ENCODE measurements around the gene LY86.

Gene LY86

DNA sequence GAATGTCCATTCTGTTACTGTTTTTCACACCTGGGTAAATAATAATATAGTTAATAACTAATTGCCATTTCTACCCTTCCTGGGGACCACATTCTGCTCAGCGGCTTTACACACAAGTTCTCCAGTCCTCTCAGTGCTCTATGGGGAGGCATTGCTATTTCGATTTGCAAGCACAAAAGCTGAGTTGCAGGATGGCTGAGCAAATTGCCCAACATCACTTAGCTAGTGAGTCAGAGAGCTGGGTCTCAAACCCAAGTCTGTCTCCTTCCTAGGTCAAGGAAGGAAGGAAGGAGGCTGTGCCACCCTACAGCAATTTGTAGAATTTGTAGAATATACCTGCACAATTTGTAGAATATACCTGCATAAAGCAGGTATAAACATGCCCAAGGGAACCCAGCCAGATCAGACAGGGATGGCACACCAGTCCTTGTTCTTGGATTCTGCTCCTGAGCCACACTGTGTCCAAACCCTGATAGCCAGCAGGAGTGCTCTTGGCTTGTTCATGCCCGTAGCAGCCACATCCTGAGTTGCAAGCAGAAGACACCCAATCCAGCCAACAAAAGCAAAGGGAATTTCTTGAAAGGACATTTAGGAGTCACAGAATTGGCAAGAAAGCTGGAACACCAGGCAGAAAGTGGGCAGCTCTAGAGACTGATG is 56.9 kb downstream of the LY86 start:
- DNase-seq (ENCODE audit: low read depth in 1 of 2, low spot score in 1 of 2), result no peak
- in situ Hi-C loops (cut with HindIII; ENCODE audit: low pct_unique_long_range_greater_than_20kb, low sequenced_read_pairs), result no loop called here
- TF ChIP-seq JUND (IDR thresholded peaks at IDR 0.05; ENCODE audit: low read depth), result no peak

DNA sequence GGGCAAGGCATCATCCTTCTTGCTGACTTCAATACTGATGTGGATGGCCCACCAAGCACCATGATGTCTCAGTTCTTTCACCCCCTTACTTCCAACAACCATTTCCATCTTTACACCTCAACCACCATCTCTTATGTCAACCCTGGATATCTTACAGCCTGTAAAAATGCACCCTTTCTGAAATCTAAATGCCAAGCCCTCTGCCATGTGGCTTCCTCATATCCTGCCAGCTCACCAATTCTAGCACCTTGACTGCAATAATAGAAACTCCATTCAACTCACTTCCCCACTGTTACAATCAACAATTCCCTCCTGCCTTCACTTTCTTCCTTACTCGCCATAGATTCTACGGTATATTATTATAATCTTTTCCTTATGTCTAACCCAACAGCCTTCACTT is 57.9 kb downstream of the LY86 start:
- TF ChIP-seq JUND (IDR thresholded peaks at IDR 0.05; ENCODE audit: low read depth), result no peak
- in situ Hi-C loops (cut with HindIII; ENCODE audit: low pct_unique_long_range_greater_than_20kb, low sequenced_read_pairs), result no loop called here
- no peak for DNase-seq (ENCODE audit: low read depth in 1 of 2, low spot score in 1 of 2)

DNA sequence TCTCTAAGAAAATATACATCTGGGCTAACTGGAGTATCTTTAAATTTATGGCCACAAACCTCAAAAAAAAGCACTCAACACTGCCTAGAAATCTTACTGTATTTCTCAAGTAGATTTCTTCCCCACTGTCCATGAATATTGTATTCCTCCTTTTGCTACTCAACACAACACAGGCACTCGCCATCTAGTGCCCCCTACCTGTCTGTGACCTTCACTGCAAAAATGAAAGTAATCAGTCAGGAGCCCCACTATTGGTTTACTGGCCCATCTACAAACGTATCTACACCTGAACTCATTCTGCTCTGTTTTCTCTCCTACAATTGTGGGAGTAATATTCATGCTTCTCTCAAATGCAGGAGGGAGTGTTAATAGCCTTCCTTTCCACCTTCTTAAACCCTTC is 58.3 kb downstream of the LY86 start:
- DNase-seq (ENCODE audit: low read depth in 1 of 2, low spot score in 1 of 2), result no peak
- no peak for TF ChIP-seq JUND (IDR thresholded peaks at IDR 0.05; ENCODE audit: low read depth)
- in situ Hi-C loops (cut with HindIII; ENCODE audit: low pct_unique_long_range_greater_than_20kb, low sequenced_read_pairs), result no loop called here

DNA sequence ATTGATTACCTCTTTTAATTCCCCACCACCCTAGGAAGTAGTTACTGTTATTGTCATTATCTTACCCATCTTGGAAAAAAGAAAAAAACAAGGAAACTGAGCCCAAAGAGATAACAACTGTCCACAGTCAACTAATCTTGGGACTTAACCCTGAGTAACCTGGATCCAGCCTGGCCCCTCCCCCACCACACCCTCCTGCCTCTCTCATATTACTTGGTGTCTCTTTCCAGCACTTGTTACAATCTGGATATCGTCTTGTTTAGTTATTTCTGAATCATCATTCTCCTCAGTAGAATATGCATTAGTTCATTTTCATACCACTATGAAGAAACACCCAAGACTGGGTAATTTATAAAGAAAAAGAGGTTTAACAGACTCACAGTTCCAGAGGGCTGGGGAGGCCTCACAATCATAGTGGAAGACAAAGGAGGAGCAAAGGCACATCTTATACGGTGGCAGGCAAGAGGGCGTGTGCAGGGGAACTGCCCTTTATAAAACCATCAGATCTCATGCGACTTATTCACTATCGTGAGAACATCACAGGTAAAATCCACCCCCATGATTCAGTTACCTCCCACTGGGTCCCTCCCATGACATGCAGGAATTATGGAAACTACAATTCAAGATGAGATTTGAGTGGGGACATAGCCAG is 60.3 kb downstream of the LY86 start:
- in situ Hi-C loops (cut with HindIII; ENCODE audit: low pct_unique_long_range_greater_than_20kb, low sequenced_read_pairs), result no loop called here
- no peak for TF ChIP-seq JUND (IDR thresholded peaks at IDR 0.05; ENCODE audit: low read depth)
- no peak for DNase-seq (ENCODE audit: low read depth in 1 of 2, low spot score in 1 of 2)

DNA sequence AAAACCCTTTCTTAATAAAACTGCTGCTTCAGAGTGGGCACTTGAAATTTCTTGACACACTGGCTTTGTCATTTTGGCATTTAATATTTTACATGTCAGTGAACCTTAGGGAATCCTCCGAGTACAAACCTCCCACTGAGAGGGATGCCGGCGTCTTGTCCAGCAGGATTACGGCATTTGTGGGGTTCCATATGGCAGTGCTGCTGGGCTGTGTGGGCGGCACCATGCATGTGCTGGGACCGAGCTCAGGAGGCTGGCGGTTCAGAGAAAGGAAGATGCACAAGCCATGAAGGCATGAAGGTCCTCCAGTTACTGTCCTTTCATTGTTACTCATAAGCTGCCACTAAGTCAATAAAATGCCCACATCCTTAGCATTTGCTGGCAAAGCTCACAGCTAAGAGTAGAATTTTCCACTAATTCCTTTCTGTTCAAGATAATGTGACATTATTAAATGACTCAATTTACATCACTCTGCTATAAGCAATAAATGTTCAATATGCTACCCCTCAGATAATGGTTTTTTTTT is 61.4 kb downstream of the LY86 start:
- TF ChIP-seq JUND (IDR thresholded peaks at IDR 0.05; ENCODE audit: low read depth), result no peak
- no peak for DNase-seq (ENCODE audit: low read depth in 1 of 2, low spot score in 1 of 2)
- in situ Hi-C loops (cut with HindIII; ENCODE audit: low pct_unique_long_range_greater_than_20kb, low sequenced_read_pairs), result no loop called here

DNA sequence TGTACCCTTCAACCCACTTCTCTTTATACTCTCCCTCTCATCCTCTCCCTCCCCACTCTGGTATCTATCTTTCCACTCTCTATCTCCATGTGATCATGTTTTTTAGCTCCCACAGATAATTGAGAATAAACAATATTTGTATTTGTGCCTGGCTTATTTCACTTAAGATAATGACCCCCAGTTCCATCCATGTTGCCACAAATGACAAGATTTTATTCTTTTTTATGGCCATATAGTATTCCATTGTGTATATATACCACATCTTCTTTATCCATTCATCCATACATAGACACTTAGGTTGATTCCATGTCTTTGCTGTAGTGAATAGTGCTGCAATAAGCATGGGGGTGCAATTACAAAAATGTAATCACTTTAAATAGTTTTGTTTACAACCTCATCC is 62.3 kb downstream of the LY86 start:
- no peak for DNase-seq (ENCODE audit: low read depth in 1 of 2, low spot score in 1 of 2)
- in situ Hi-C loops (cut with HindIII; ENCODE audit: low pct_unique_long_range_greater_than_20kb, low sequenced_read_pairs), result no loop called here
- TF ChIP-seq JUND (IDR thresholded peaks at IDR 0.05; ENCODE audit: low read depth), result no peak

DNA sequence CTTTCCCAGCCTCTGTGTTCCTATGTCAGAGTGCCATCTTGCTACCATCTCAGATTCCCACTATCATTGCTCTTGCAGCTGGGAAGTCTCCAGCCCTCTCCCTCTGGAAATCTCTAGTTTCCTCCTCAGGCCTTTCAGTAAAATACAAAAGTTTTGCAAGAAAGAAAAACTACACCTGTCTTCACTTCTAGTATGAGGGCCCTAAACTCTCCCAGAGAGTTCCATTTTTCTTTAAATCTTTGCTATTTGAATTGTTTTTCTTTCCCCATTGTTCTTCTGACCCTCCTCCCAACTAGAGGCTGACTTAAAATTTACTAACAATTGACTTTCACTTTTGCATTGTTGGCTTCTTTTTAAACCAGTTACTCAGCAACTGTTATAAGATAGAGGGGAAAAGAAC is 62.8 kb downstream of the LY86 start:
- no peak for TF ChIP-seq JUND (IDR thresholded peaks at IDR 0.05; ENCODE audit: low read depth)
- no peak for DNase-seq (ENCODE audit: low read depth in 1 of 2, low spot score in 1 of 2)
- in situ Hi-C loops (cut with HindIII; ENCODE audit: low pct_unique_long_range_greater_than_20kb, low sequenced_read_pairs), result no loop called here

DNA sequence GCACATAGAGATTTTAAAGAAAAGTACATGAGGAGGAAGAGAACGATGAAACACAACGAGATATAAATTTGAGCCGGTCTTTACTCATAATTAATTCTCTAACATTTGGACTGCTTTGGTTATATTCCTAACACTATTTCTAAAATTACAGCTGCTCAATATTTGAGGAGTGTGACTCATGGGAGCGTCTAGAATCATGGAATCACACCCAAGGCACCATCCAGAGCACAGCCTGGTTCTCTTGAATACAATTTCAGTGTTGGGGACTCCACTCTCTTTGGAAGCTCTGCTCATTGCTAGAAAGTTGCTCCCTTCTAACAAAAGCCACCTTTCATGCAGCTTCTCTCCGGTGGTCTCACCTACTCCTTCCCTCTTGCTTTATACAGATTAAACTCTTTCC is 64.4 kb downstream of the LY86 start:
- DNase-seq (ENCODE audit: low read depth in 1 of 2, low spot score in 1 of 2), result no peak
- TF ChIP-seq JUND (IDR thresholded peaks at IDR 0.05; ENCODE audit: low read depth), result no peak
- in situ Hi-C loops (cut with HindIII; ENCODE audit: low pct_unique_long_range_greater_than_20kb, low sequenced_read_pairs), result no loop called here

DNA sequence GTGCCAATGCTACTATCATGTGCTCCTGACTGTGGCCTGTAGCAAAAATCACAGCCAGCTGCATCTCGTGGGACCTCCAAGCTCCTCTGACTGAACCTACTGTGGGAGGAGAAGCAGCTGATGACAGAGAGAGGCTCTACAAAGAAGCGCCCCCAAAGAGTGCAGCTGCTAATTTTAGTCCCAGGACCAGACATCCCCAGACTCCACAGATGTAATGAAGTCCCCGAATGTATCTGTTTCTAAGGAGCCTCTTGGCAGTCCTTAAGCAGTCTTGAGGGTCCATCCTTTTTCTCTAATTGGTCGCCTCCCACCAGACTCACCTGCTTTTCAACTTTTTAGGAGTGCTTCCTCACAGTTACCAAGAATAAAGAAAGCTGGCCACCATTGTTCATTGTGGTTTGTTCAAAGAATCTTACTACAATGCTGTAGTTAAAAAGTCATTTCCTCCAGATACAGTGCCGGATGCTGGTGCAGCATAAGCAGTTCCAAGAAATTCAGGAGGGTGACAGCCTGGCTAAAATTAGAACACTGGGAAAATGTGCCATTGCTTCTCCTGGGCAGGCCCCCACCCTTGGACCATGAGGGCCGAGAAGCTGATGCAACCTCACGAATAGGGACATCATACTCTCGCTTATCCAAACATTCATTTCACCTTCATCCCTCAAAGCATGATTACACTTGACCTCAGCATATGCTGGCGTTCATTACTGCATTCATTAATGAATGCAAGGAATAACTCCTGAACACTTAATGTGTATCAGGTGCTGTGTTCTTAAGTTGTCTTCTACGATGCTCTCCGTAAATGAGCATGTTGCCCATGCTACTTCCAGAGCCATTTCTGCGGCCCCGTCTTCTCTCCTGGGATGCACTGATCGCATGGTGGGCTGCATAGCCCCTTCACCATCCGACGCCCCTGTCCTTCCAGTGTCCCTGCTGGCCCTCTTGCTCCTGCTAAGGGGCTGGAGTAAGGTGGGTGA is 66.4 kb downstream of the LY86 start:
- in situ Hi-C loops (cut with HindIII; ENCODE audit: low pct_unique_long_range_greater_than_20kb, low sequenced_read_pairs), result no loop called here
- no peak for TF ChIP-seq JUND (IDR thresholded peaks at IDR 0.05; ENCODE audit: low read depth)
- no peak for DNase-seq (ENCODE audit: low read depth in 1 of 2, low spot score in 1 of 2)

DNA sequence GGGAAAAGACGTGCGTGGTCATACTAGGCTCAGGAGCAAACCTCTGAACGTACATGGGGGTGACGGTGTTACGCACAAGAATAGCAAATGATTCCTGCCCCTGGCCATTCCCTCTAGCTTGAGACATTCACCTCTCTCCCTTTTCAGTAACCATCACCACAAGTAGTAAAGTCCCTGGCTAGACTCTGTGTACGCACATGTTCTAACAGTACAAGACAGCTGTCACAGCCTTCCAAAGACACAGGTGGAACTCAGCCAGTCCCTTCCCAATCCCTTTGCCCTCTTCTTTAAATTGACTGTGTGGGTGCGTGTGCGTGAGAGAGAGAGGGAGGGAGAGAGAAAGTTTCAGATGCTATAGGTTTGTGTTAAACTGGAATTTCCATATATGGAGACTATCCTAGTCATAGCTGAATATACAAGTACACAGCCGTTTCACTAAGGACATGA is 67.3 kb downstream of the LY86 start:
- no peak for TF ChIP-seq JUND (IDR thresholded peaks at IDR 0.05; ENCODE audit: low read depth)
- in situ Hi-C loops (cut with HindIII; ENCODE audit: low pct_unique_long_range_greater_than_20kb, low sequenced_read_pairs), result no loop called here
- no peak for DNase-seq (ENCODE audit: low read depth in 1 of 2, low spot score in 1 of 2)

DNA sequence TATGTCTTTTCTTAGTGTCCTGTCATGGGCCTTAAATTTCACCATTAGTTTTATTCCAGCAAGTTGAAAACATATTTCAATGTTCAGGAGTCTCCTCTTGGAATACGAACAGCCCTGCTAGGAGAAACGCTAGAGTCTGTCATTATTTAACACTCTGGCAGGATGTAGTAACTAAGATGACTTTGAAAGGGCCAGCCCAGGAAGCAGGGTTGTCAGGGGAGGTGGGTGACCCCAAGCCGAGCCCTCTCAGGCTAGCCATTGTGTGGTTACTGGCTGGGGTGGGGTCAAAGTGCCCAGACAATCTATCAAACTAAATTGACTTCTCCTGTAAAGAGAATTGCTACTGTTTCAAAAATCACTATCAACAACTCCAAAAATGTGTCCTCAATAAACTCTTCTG is 67.8 kb downstream of the LY86 start:
- no peak for DNase-seq (ENCODE audit: low read depth in 1 of 2, low spot score in 1 of 2)

DNA sequence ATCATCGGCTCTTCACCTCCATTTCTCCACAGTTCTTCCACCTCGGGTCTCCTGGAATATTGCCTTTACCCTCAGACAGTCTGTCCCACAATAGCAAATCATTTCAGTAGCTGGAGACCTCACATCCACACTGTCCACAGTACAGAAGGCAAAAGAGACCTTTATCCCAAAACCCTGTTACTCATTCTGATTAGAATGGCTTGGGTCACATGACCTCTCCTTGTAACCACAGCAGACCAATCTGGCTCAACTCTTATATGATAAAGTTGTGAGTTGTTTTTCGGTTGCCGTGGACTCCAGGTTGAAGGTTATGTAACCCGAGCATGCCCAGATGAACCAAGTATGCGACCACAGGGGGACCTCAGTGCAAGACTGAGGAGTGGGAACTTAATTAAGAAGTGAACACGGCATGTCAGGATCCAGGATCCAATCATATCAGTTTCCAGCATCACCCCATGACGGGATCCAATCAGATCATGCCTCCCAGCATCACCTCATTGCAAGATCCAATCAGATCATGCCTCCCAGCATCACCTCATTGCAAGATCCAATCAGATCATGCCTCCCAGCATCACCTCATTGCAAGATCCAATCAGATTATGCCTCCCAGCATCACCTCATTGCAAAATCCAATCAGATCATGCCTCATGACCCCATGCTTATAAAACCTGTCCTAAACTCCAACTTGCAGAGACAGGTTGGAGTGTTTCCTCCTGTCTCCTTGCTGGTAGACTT is 68.7 kb downstream of the LY86 start:
- no peak for TF ChIP-seq JUND (IDR thresholded peaks at IDR 0.05; ENCODE audit: low read depth)
- in situ Hi-C loops (cut with HindIII; ENCODE audit: low pct_unique_long_range_greater_than_20kb, low sequenced_read_pairs), result no loop called here
- no peak for DNase-seq (ENCODE audit: low read depth in 1 of 2, low spot score in 1 of 2)

More for the DNA sequence above, 67.8 kb downstream of the LY86 start:
- in situ Hi-C loops (cut with HindIII; ENCODE audit: low pct_unique_long_range_greater_than_20kb, low sequenced_read_pairs), result no loop called here
- TF ChIP-seq JUND (IDR thresholded peaks at IDR 0.05; ENCODE audit: low read depth), result no peak

Measured in T47D (cell line).